GM12864 (cell line): Measurements from ENCODE around the gene SARDH.

Source experiments
- DNase-seq: peaks from one replicate; pipeline ENCODE4 v3.0.0-alpha.2; 2011; ENCODE audit warnings: low read depth
- H3K4me3 ChIP-seq: 2 replicates; pipeline ENCODE4 v1.5.1; 2011; ENCODE audit warnings: mild to moderate bottlenecking, low read depth, low read length, control low read depth
- CTCF ChIP-seq: IDR thresholded peaks from 2 replicates; pipeline ENCODE4 v1.5.1; 2011; ENCODE audit warnings: low read depth, mild to moderate bottlenecking, moderate library complexity, low read length, control low read depth, inconsistent platforms; ENCODE audit errors: missing control alignments

Gene SARDH

GRCh38 chr9:133634081-133634691, 104.0 kb downstream of the SARDH start:
- H3K4me3 ChIP-seq, result no peak overlapping the region
- DNase-seq, result no peak
- no peak for TF ChIP-seq CTCF

- no peak overlapping the region for H3K4me3 ChIP-seq
- no peak for DNase-seq
- no peak for TF ChIP-seq CTCF
Measured at GRCh38 chr9:133633681-133634080, 104.5 kb downstream of the SARDH start.

GRCh38 chr9:133632806-133633680, 105.1 kb downstream of the SARDH start:
- no peak for DNase-seq
- no peak overlapping the region for H3K4me3 ChIP-seq
- no peak for TF ChIP-seq CTCF

- TF ChIP-seq CTCF, result no peak
- no peak overlapping the region for H3K4me3 ChIP-seq
- DNase-seq, result no peak
Measured at GRCh38 chr9:133631111-133631510, 107.0 kb downstream of the SARDH start.

- DNase-seq, result no peak
- no peak for TF ChIP-seq CTCF
- no peak overlapping the region for H3K4me3 ChIP-seq
Measured at GRCh38 chr9:133629221-133630110, 108.7 kb downstream of the SARDH start.

- no peak for DNase-seq
- no peak overlapping the region for H3K4me3 ChIP-seq
- TF ChIP-seq CTCF, result no peak
Measured at GRCh38 chr9:133628766-133629165, 109.4 kb downstream of the SARDH start.
